GM21737 (cell line): ENCODE data around the gene EXPH5.
"Not testable (repeated sequence)": the region's sequence is repeated elsewhere in the genome, so short reads cannot be mapped to it uniquely, and the experiment has no call there.

Source experiments
- ATAC-seq: cut with Tn5 transposase; IDR thresholded peaks from one replicate; pipeline ENCODE4 v1.9.1; 2021; ENCODE audit warnings: mild to moderate bottlenecking, moderate library complexity; ENCODE audit not compliant: unreplicated experiment

Gene EXPH5

GRCh38 chr11:108601150-108601549 is 7.6 kb upstream of the EXPH5 start:
- no peak for ATAC-seq

DNA sequence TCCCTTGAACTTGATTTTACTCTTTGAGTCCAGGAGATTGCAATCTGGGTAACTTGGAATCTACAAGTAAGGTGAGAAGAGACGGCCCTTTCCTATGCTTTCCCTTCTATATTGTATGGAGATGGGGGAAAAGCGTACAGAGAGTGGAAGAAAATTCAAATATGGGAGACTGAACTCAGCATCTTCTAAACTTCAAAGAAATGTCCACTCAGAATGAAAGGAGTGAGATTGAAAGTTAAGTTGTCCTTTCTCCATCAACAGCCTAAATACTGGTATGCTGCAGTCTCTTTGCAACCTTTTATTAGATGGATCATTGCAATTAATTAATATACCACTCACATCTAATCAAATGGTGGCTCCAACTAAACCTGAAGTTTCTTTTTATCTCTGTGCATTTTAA is 6.4 kb upstream of the EXPH5 start:
- ATAC-seq: no peak

GRCh38 chr11:108597736-108598355 is 4.3 kb upstream of the EXPH5 start:
- ATAC-seq: no peak

GRCh38 chr11:108596701-108597100 is 3.1 kb upstream of the EXPH5 start:
- ATAC-seq: no peak

DNA sequence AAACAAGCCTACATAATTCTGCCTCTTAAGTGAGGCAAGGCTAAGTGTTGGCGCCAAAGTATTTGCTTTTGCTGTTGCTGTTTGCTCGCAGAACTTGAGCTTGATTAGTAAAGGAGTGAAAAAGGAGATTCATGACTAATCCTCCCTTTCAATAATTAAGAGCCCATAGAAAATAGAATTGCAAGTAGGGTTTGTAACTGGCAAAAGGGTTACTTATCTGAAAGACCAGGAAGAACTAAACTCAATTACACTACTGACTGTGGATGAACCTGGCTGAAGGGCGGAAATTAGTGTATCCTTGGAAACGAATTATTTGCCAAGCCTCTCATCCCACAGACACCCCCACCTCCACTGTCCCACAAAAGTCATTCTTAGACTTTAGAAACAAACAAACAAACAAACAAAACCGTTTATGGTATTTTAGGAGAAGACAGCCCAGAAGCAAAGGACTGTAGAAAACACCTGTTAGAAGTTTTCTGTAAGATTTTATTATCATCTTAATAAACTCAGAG is 411 bp upstream of the EXPH5 start:
- no peak for ATAC-seq

GRCh38 chr11:108592591-108593213 is 866 bp downstream of the EXPH5 start:
- ATAC-seq: peak; percentile 21

GRCh38 chr11:108591893-108592292 is 1.7 kb downstream of the EXPH5 start:
- no peak for ATAC-seq

- ATAC-seq: no peak
Observed at GRCh38 chr11:108589136-108589535, 4.4 kb downstream of the EXPH5 start.

DNA sequence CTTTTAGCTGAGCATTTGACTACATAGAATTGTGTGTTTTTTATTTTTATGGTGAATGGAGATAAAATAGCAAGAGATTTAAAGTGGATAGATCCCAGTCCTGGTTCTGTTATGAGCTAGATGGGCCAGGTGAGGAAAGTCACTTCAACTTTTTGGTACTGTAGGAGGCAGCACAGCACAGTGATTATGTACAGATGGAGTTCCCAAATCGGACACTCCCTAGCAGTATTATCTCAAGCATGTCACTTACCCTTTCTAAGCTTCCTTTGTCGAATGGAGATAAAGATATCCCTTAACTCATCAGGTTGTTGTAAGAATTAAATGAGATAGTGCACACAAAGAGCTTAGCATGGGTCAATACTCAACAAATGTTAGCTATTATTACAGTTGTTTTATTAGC is 5.3 kb downstream of the EXPH5 start:
- ATAC-seq: no peak

GRCh38 chr11:108587109-108587508 is 6.5 kb downstream of the EXPH5 start:
- no peak for ATAC-seq

GRCh38 chr11:108586600-108586999 is 7.0 kb downstream of the EXPH5 start:
- no peak for ATAC-seq

- not testable (repeated sequence) for ATAC-seq
Observed at GRCh38 chr11:108586185-108586584, 7.4 kb downstream of the EXPH5 start.

- no peak for ATAC-seq
Observed at GRCh38 chr11:108584973-108585372, 8.6 kb downstream of the EXPH5 start.

DNA sequence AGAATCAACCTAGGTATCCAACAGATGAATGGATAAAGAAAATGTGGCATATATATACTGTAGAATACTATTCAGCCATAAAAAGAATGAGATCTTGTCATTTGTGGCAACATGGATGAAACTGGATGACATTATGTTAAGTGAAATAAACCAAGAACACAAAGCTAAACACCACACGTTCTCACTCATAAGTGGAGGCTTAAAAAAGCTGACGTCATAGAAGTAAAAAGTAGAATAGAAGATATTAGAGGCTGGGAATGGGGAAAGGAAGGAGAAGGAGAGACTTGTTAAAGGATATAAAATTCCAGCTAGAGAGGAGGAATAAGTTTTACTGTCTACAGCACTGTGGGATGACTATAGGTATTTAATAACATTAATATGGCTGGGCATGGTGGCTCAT is 12.9 kb downstream of the EXPH5 start:
- no peak for ATAC-seq

GRCh38 chr11:108580043-108580442 is 13.5 kb downstream of the EXPH5 start:
- ATAC-seq: no peak

- no peak for ATAC-seq
Observed at GRCh38 chr11:108576523-108576922, 17.0 kb downstream of the EXPH5 start.

DNA sequence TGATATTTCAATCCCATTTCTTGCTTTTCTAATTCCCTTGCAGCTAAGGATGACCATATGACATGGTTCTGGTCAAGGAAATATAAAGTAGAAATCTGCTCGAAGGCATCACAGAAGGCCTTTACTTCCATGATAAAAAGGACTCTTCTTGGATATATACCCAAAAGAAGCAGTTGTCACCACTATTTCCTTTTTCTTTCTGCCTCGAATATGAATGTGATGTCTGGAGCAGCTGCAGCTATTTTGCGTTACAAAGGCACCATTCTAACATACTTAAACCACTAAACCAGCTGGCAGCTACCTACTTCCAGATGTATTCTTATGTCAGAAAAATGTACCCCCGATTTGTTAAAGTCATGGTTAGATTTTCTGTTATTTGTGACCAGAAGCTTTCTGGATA is 18.9 kb downstream of the EXPH5 start:
- no peak for ATAC-seq

DNA sequence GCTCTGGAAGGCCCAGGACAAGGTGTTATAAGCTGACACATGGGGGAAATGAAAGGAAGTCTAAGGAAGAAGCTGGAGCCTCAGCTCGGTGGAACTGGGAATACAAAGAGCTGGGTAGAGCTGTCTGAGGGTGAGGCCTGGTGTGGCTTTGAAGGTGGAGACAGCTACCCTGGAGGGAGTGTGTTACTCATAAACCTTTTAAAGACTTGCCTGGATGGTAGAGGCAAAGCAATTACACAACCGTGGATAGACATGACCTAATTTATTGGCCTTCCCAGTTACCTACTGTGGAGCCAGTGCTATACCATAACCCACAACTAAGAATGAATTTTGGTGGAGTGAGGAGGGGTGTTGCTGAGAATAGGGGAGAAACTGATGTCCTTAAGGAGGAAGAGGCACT is 22.6 kb downstream of the EXPH5 start:
- no peak for ATAC-seq

- no peak for ATAC-seq
Observed at GRCh38 chr11:108569896-108570295, 23.7 kb downstream of the EXPH5 start.

DNA sequence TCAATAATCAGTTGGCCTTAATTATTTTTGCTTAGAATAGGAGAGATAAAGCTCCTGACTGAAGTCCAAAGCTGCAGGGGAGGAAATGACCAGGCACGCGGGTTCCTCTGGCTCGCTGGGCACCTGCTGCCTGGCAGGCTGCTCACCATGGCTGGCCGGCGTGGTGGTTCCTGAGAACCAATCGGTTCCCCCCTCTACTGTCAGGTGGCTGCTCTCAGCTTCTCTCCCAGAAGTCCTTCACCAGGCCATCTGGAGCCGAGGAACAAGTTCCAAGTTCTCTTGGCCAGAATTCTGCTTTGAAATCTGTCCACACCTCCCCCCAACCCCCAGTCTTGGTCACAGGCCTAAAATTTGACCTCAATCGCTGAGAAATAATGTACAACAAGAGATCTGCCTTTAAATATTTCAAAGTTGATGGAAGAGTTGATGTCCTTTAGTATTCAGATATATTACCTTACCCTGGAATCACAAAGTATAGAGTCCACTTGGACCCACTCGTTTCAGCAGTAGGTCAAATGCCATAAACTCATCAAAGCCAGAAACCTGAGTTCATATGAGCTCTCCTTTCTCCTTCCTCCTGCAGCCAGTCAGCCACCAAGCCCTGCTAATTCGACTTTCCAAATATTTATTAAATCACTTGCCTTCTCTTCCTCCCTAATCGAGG is 25.2 kb downstream of the EXPH5 start:
- ATAC-seq: no peak

DNA sequence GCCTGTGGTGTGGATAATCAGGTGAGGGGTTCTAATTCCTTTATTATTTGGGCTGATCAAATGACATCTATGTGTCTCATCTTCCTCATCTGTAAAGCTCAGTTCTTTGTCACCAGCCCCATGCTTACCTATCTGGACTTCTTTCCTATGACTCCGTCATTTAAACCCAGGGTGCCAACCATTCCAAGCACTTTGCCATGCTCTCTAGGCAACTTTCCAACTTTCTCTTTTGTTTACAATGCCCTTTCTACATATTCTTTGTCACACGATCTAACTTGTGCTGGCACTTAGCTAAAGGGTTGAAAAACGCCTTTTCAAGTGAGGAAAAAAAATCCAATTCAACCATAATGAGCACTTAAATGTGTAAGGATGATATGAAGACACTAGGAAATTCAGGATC is 27.9 kb downstream of the EXPH5 start:
- ATAC-seq: no peak
